ENCODE measurements around the gene HOXA10.

The HOXA10 gene

GRCh38 chr7:27189997-27190748 is 16.1 kb upstream of the HOXA10 start:
- DNase-seq (ENCODE audit: low read depth) = no peak

GRCh38 chr7:27189295-27189996 is 15.3 kb upstream of the HOXA10 start:
- DNase-seq (ENCODE audit: low read depth) = no peak

- no peak for DNase-seq (ENCODE audit: low read depth)
Observed at GRCh38 chr7:27188386-27189294, 14.5 kb upstream of the HOXA10 start.

- no peak for DNase-seq (ENCODE audit: low read depth)
Observed at GRCh38 chr7:27187475-27188385, 13.6 kb upstream of the HOXA10 start.

GRCh38 chr7:27186668-27187474 is 12.8 kb upstream of the HOXA10 start:
- no peak for DNase-seq (ENCODE audit: low read depth)

- no peak for DNase-seq (ENCODE audit: low read depth)
Observed at GRCh38 chr7:27185854-27186667, 11.9 kb upstream of the HOXA10 start.

GRCh38 chr7:27185013-27185853 is 11.1 kb upstream of the HOXA10 start, which contains the start of gene HOXA11:
Gene HOXA11, minus strand, starts transcription at chr7:27185232. Its CDS starts 88 bp downstream, at chr7:27185144.
- DNase-seq (ENCODE audit: low read depth) = no peak

- DNase-seq (ENCODE audit: low read depth) = no peak
Observed at GRCh38 chr7:27184337-27185012, 10.4 kb upstream of the HOXA10 start.

- no peak for DNase-seq (ENCODE audit: low read depth)
Observed at GRCh38 chr7:27183682-27184336, 9.7 kb upstream of the HOXA10 start.

- no peak for DNase-seq (ENCODE audit: low read depth)
Observed at GRCh38 chr7:27182861-27183681, 9.0 kb upstream of the HOXA10 start.

- DNase-seq (ENCODE audit: low read depth) = no peak
Observed at GRCh38 chr7:27182285-27182841, 8.2 kb upstream of the HOXA10 start.

- no peak for DNase-seq (ENCODE audit: low read depth)
Observed at GRCh38 chr7:27181795-27182275, 7.7 kb upstream of the HOXA10 start.

- no peak for DNase-seq (ENCODE audit: low read depth)
Observed at GRCh38 chr7:27180431-27181420, 6.6 kb upstream of the HOXA10 start.

GRCh38 chr7:27179503-27180430 is 5.6 kb upstream of the HOXA10 start:
- no peak for DNase-seq (ENCODE audit: low read depth)

Measured in non-pigmented ciliary epithelial cell (primary cell).